ENCODE data around the gene WDR27.

GRCh38 chr6:169534039-169534421 lies 167.8 kb downstream of the WDR27 start:
- TF ChIP-seq CEBPB (IDR thresholded peaks at IDR 0.05) (no peak), REST (IDR thresholded peaks at IDR 0.05; ENCODE audit: low read depth) (no peak), TEAD4 (IDR thresholded peaks at IDR 0.05) (no peak), RAD21 (IDR thresholded peaks at IDR 0.05; ENCODE audit: low read depth) (no peak), MAX (IDR thresholded peaks at IDR 0.05) (no peak), CREB1 (IDR thresholded peaks at IDR 0.05; ENCODE audit: low read depth) (no peak), FOXM1 (IDR thresholded peaks at IDR 0.05; ENCODE audit: borderline replicate concordance, low read depth) (no peak), TAF1 (IDR thresholded peaks at IDR 0.05; ENCODE audit: low read depth) (no peak), YY1 (IDR thresholded peaks at IDR 0.05; ENCODE audit: low read depth) (no peak), EP300 (IDR thresholded peaks at IDR 0.05; ENCODE audit: borderline replicate concordance) (no peak), ZBTB7A (IDR thresholded peaks at IDR 0.05; ENCODE audit: low read depth) (no peak)
- TF ChIP-seq, protein P1, sequence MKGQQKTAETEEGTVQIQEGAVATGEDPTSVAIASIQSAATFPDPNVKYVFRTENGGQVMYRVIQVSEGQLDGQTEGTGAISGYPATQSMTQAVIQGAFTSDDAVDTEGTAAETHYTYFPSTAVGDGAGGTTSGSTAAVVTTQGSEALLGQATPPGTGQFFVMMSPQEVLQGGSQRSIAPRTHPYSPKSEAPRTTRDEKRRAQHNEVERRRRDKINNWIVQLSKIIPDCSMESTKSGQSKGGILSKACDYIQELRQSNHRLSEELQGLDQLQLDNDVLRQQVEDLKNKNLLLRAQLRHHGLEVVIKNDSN (IDR thresholded peaks at IDR 0.05): no peak
